Fibroblast of lung (primary cell): ENCODE measurements around the gene DUSP9. TPM values are rescaled to one million over a fixed set of nuclear protein-coding genes. Genes with fewer than 3 reads are reported as not detected.

ENCODE experiments used
- DNase-seq, 2 donors: peaks; one replicate each; pipeline versions ENCODE4 v3.0.0 to v3.0.0-alpha.2; 2010; ENCODE audit warnings: low read depth in 2 of 2
- H2AFZ ChIP-seq: 2 replicates; pipeline ENCODE4 v1.5.1; 2012; ENCODE audit warnings: low read length, control low read depth, inconsistent platforms
- H3K27ac ChIP-seq: 2 replicates; pipeline ENCODE4 v1.5.1; 2011; ENCODE audit warnings: low read length, control low read depth; ENCODE audit not compliant: insufficient read depth
- H3K27me3 ChIP-seq: 2 replicates; pipeline ENCODE4 v1.5.1; 2011; ENCODE audit warnings: mild to moderate bottlenecking, low read length; ENCODE audit not compliant: control insufficient read depth, insufficient read depth
- H3K36me3 ChIP-seq: 2 replicates; pipeline ENCODE4 v1.5.1; 2011; ENCODE audit warnings: low read length; ENCODE audit not compliant: control insufficient read depth, insufficient read depth
- H3K4me1 ChIP-seq: 2 replicates; pipeline ENCODE4 v1.5.1; 2011; ENCODE audit warnings: low read length; ENCODE audit not compliant: control insufficient read depth, insufficient read depth; ENCODE audit errors: extremely low read depth
- H3K4me2 ChIP-seq: 2 replicates; pipeline ENCODE4 v1.5.1; 2011; ENCODE audit warnings: low read length, control low read depth; ENCODE audit not compliant: insufficient read depth; ENCODE audit errors: extremely low read depth
- H3K4me3 ChIP-seq, 4 experiments: fragments of 200-600 bp in 1 of 4; sonication (generic) in 1 of 4; replicated peaks in 1 of 4; 2 replicates each; pipeline ENCODE4 v1.5.1; 2011 to 2016; ENCODE audit warnings: low read length in 4 of 4, low read depth in 3 of 4, mild to moderate bottlenecking in 3 of 4, control low read depth in 2 of 4, inconsistent platforms in 1 of 4, mixed read lengths in 1 of 4; ENCODE audit not compliant: insufficient read depth in 1 of 4; ENCODE audit errors: control extremely low read depth in 1 of 4
- H3K79me2 ChIP-seq: 2 replicates; pipeline ENCODE4 v1.5.1; 2012; ENCODE audit warnings: mild to moderate bottlenecking, low read length, inconsistent platforms; ENCODE audit not compliant: control insufficient read depth, insufficient read depth
- H3K9ac ChIP-seq: 2 replicates; pipeline ENCODE4 v1.5.1; 2011; ENCODE audit warnings: mild to moderate bottlenecking, low read length, control low read depth; ENCODE audit not compliant: insufficient read depth
- H3K9me3 ChIP-seq: 2 replicates; pipeline ENCODE4 v1.5.1; 2012; ENCODE audit warnings: low read depth, low read length; ENCODE audit not compliant: control insufficient read depth, insufficient read depth
- H4K20me1 ChIP-seq: 2 replicates; pipeline ENCODE4 v1.5.1; 2011; ENCODE audit warnings: low read length; ENCODE audit not compliant: control insufficient read depth, insufficient read depth; ENCODE audit errors: extremely low read depth
- CTCF ChIP-seq, 2 donors: IDR thresholded peaks in 1 of 2; conservative IDR thresholded peaks in 1 of 2; 1 replicate in 1 of 2; 2 replicates in 1 of 2; pipeline ENCODE4 v1.5.1; 2011 to 2012; ENCODE audit warnings: low read length in 2 of 2, control low read depth in 1 of 2, inconsistent platforms in 1 of 2, low read depth in 1 of 2, mild to moderate bottlenecking in 1 of 2
- EZH2 ChIP-seq: IDR thresholded peaks from 2 replicates; pipeline ENCODE4 v1.5.1; 2012; ENCODE audit warnings: low read length, control low read depth, mild to moderate bottlenecking; ENCODE audit errors: missing control alignments
- polyA plus RNA-seq, 2 donors: library from polyadenylated mRNA; depleted of rRNA in 1 of 2; stranded (reverse) in 1 of 2; unstranded in 1 of 2; fragments of >200 nt; gene quantifications; 2 replicates each; pipeline ENCODE4 v1.2.1, GENCODE V29; 2011 to 2012; ENCODE audit warnings: missing spikeins in 1 of 2
- total RNA-seq: library from RNA; depleted of rRNA; stranded (reverse); fragments of >200 nt; gene quantifications from 2 replicates; pipeline ENCODE4 v1.2.1, GENCODE V29; 2014

The DUSP9 gene
- total and polyA plus RNA-seq, 2 donors (not counting 1 experiment from before 2014, with no cell fraction given): not detected

GRCh38 chrX:153649178-153649914 lies 2.3 kb downstream of the DUSP9 start:
- Histone ChIP-seq H4K20me1 (no peaks in the 10 kb centered on the region), H3K9ac (no peak overlapping the region), H3K4me1 (no peaks in the 10 kb centered on the region), H3K36me3 (no peaks in the 10 kb centered on the region), H3K79me2 (no peaks in the 10 kb centered on the region), H3K9me3 (no peaks in the 10 kb centered on the region), H2AFZ (no peak overlapping the region), H3K4me2 (no peak overlapping the region), H3K27ac (no peak overlapping the region), H3K27me3 (peaks cover 11% of the 10 kb centered on the region), H3K4me3 (no peak overlapping the region)
- no peak for DNase-seq
- no peak for TF ChIP-seq EZH2
- TF ChIP-seq CTCF (conservative IDR thresholded peaks at IDR 0.05 in 1 of 2, IDR thresholded peaks at IDR 0.05 in 1 of 2; ENCODE audit: low read depth in 1 of 2, low read length in 2 of 2): peak in 1 of 2 donors; percentile 6

GRCh38 chrX:153649915-153650782 lies 3.1 kb downstream of the DUSP9 start:
- no peak overlapping the region for H3K27ac ChIP-seq
- H3K4me1 ChIP-seq: no peaks in the 10 kb centered on the region
- no peaks in the 10 kb centered on the region for H3K36me3 ChIP-seq
- TF ChIP-seq CTCF (conservative IDR thresholded peaks at IDR 0.05 in 1 of 2, IDR thresholded peaks at IDR 0.05 in 1 of 2; ENCODE audit: low read depth in 1 of 2, low read length in 2 of 2) (no peak), EZH2 (no peak)
- H2AFZ ChIP-seq: no peak overlapping the region
- no peak overlapping the region for H3K4me2 ChIP-seq
- no peak overlapping the region for H3K4me3 ChIP-seq
- no peaks in the 10 kb centered on the region for H3K79me2 ChIP-seq
- H3K9ac ChIP-seq: no peak overlapping the region
- H4K20me1 ChIP-seq: no peaks in the 10 kb centered on the region
- no peak for DNase-seq
- H3K9me3 ChIP-seq: no peaks in the 10 kb centered on the region
- peaks cover 11% of the 10 kb centered on the region for H3K27me3 ChIP-seq

- Histone ChIP-seq H2AFZ (no peak overlapping the region), H3K4me2 (no peak overlapping the region), H3K27me3 (peaks cover 10% of the 10 kb centered on the region), H3K36me3 (no peaks in the 10 kb centered on the region), H3K9me3 (no peaks in the 10 kb centered on the region), H3K9ac (no peak overlapping the region), H4K20me1 (no peaks in the 10 kb centered on the region), H3K79me2 (no peaks in the 10 kb centered on the region), H3K4me1 (no peaks in the 10 kb centered on the region), H3K4me3 (no peak overlapping the region), H3K27ac (no peak overlapping the region)
- no peak for DNase-seq
- TF ChIP-seq EZH2: no peak
Observed at GRCh38 chrX:153650959-153651358, 4.0 kb downstream of the DUSP9 start.
